B cell (primary cell): ENCODE results near the gene PDE11A. TPM values are rescaled to one million over a fixed set of nuclear protein-coding genes. Genes with fewer than 3 reads are reported as not detected.

Experiments
- ATAC-seq: fragments of 200-7000 bp; cut with Tn5 transposase; one replicate; pipeline ENCODE4 v1.10.0; 2021; ENCODE audit warnings: low read depth, mild to moderate bottlenecking, moderate number of reproducible peaks, moderate library complexity
- CTCF ChIA-PET: fragments of 350-600 bp; sonication (Branson Sonifier 250); formaldehyde crosslinking; loops from one replicate; lab custom pipeline; 2021; ENCODE audit warnings: antibody characterized with exemption, inconsistent platforms; lab: Charles Lee
- POLR2A ChIA-PET: fragments of 350-600 bp; sonication (Branson Sonifier 250); formaldehyde crosslinking; loops from one replicate; lab custom pipeline; 2021; ENCODE audit warnings: antibody characterized with exemption; lab: Charles Lee
- DNase-seq: peaks from one replicate; pipeline ENCODE4 v3.0.0; 2013
- H2AFZ ChIP-seq: 2 replicates; pipeline ENCODE4 v1.6.1; 2012; ENCODE audit warnings: mild to moderate bottlenecking, low read depth, low read length; ENCODE audit not compliant: insufficient read depth, poor library complexity, severe bottlenecking
- H3K27ac ChIP-seq, 2 donors: 1 replicate in 1 of 2; 2 replicates in 1 of 2; pipeline ENCODE4 v1.5.1; 2012 to 2013; ENCODE audit warnings: low read length in 2 of 2, mild to moderate bottlenecking in 2 of 2, moderate library complexity in 1 of 2
- H3K27me3 ChIP-seq, 4 experiments: fragments of 200-600 bp in 1 of 4; sonication (generic) in 1 of 4; replicated peaks in 1 of 4; 1 replicate in 2 of 4; 2 replicates in 2 of 4; pipeline versions ENCODE4 v1.6.1 to v1.7.0; 2013 to 2016; ENCODE audit warnings: low read length in 3 of 4, mild to moderate bottlenecking in 2 of 4, mixed read lengths in 1 of 4, moderate library complexity in 1 of 4; ENCODE audit not compliant: insufficient read depth in 4 of 4, control insufficient read depth in 3 of 4; ENCODE audit errors: control extremely low read depth in 1 of 4
- H3K36me3 ChIP-seq, 2 experiments: replicated peaks in 1 of 2; 1 replicate in 1 of 2; 2 replicates in 1 of 2; pipeline versions ENCODE4 v1.6.1 to v1.7.1; 2013; ENCODE audit warnings: low read length in 1 of 2; ENCODE audit not compliant: insufficient read depth in 2 of 2, control insufficient read depth in 1 of 2; ENCODE audit errors: control extremely low read depth in 1 of 2, extremely low read depth in 1 of 2
- H3K4me1 ChIP-seq, 2 donors: fragments of 200-600 bp in 1 of 2; sonication (generic) in 1 of 2; 1 replicate in 1 of 2; 2 replicates in 1 of 2; pipeline versions ENCODE4 v1.5.1 to v1.6.1; 2013 to 2017; ENCODE audit warnings: low read length in 2 of 2; ENCODE audit not compliant: control insufficient read depth in 2 of 2, insufficient read depth in 2 of 2
- H3K4me2 ChIP-seq: replicated peaks from 2 replicates; pipeline ENCODE3; 2012; ENCODE audit warnings: mild to moderate bottlenecking, low read depth, low read length; ENCODE audit not compliant: poor library complexity, severe bottlenecking
- H3K4me3 ChIP-seq, 5 experiments: fragments of 200-600 bp in 1 of 5; sonication (generic) in 1 of 5; 1 replicate in 3 of 5; 2 replicates in 2 of 5; pipeline versions ENCODE4 v1.5.1 to v1.7.0; 2011 to 2016; ENCODE audit warnings: low read length in 4 of 5, mild to moderate bottlenecking in 4 of 5, low read depth in 2 of 5, control low read depth in 1 of 5, moderate library complexity in 1 of 5; ENCODE audit not compliant: insufficient read depth in 1 of 5; ENCODE audit errors: control extremely low read depth in 1 of 5, extremely low read depth in 1 of 5
- H3K79me2 ChIP-seq: fragments of 200-600 bp; sonication (generic); one replicate; pipeline ENCODE4 v1.6.0; 2016; ENCODE audit warnings: low read length; ENCODE audit not compliant: control insufficient read depth, insufficient read depth
- H3K9ac ChIP-seq: fragments of 200-600 bp; sonication (generic); 2 replicates; pipeline ENCODE4 v1.6.1; 2017; ENCODE audit warnings: mild to moderate bottlenecking, low read length, moderate library complexity
- H3K9me3 ChIP-seq, 3 donors: one replicate each; pipeline versions ENCODE4 v1.6.1 to v1.7.1; 2013; ENCODE audit warnings: low read length in 2 of 3; ENCODE audit not compliant: control insufficient read depth in 2 of 3, insufficient read depth in 1 of 3; ENCODE audit errors: control extremely low read depth in 1 of 3
- H4K20me1 ChIP-seq: 2 replicates; pipeline ENCODE4 v1.6.0; 2012; ENCODE audit warnings: mild to moderate bottlenecking, low read length; ENCODE audit not compliant: insufficient read depth, control insufficient read depth, poor library complexity, severe bottlenecking
- H3K27ac Mint-ChIP-seq: one replicate; pipeline ENCODE4 v1.8.0; 2021; ENCODE audit warnings: mixed read lengths
- H3K27me3 Mint-ChIP-seq: one replicate; pipeline ENCODE4 v1.8.0; 2021; ENCODE audit warnings: mixed read lengths
- H3K4me1 Mint-ChIP-seq: one replicate; pipeline ENCODE4 v1.8.0; 2021; ENCODE audit warnings: mixed read lengths
- H3K4me3 Mint-ChIP-seq: one replicate; pipeline ENCODE4 v1.8.0; 2021; ENCODE audit warnings: mixed read lengths
- H3K9me3 Mint-ChIP-seq: one replicate; pipeline ENCODE4 v1.8.0; 2022; ENCODE audit warnings: mixed read lengths; ENCODE audit not compliant: insufficient read depth
- CTCF ChIP-seq: fragments of 200-600 bp; IDR thresholded peaks from one replicate; pipeline ENCODE4 v1.8.0; 2022; ENCODE audit warnings: antibody characterized with exemption, mild to moderate bottlenecking
- EZH2 ChIP-seq: IDR thresholded peaks from 2 replicates; pipeline ENCODE4 v1.6.1; 2012; ENCODE audit warnings: borderline replicate concordance, low read depth, mild to moderate bottlenecking, moderate library complexity, low read length; ENCODE audit not compliant: insufficient read depth, poor library complexity, severe bottlenecking
- WGBS: methylation state at CpG from one replicate; pipeline ENCODE4 v1.1.5; 2013; ENCODE audit warnings: missing lambda C conversion rate; ENCODE audit not compliant: insufficient coverage; 5-methylcytosine and 5-hydroxymethylcytosine counted together
- intact Hi-C: fragments of 100-400 bp; cut with micrococcal nuclease; formaldehyde crosslinking; loops from one replicate; pipeline ENCODE4 v1.10.0; 2022
- polyA plus RNA-seq: library from polyadenylated mRNA; depleted of rRNA; stranded (reverse); fragments of >200 nt; gene quantifications from 2 replicates; pipeline ENCODE4 v1.2.3, GENCODE V29; 2012
- total RNA-seq, 2 donors: library from RNA; stranded (reverse); fragments of 120-200 nt in 1 of 2; gene quantifications; 1 replicate in 1 of 2; 2 replicates in 1 of 2; pipeline versions ENCODE4 v1.2.3 to v1.2.4, GENCODE V29; 2013 to 2022

PDE11A gene
- total and polyA plus RNA-seq, 2 donors (not counting 1 experiment from before 2014, with no cell fraction given): 0.25 TPM; not detected in 1

GRCh38 chr2:177622521-177622920, 450.1 kb downstream of the PDE11A start:
- H3K4me1 Mint-ChIP-seq: peaks cover 16% of the 10 kb centered on the region
- H3K27ac Mint-ChIP-seq: no peak overlapping the region
- Histone ChIP-seq H2AFZ (no peak overlapping the region), H4K20me1 (no peaks in the 10 kb centered on the region), H3K27ac (no peak overlapping the region), H3K27me3 (peaks cover 0 to 2% (median 0%) of the 10 kb centered on the region in 4 experiments), H3K4me1 (peaks cover 9 to 10% of the 10 kb centered on the region in 2 donors), H3K79me2 (no peaks in the 10 kb centered on the region), H3K4me3 (no peak overlapping the region), H3K36me3 (no peaks in the 10 kb centered on the region), H3K9ac (no peak overlapping the region), H3K4me2 (no peak overlapping the region), H3K9me3 (peaks cover 0 to 5% (median 0%) of the 10 kb centered on the region in 3 donors)
- DNase-seq: no peak
- TF ChIP-seq EZH2 (no peak), CTCF (no peak)
- H3K4me3 Mint-ChIP-seq: no peak overlapping the region
- POLR2A ChIA-PET: no interaction called here
- CTCF ChIA-PET: no interaction called here
- WGBS: 100% methylated on average over 4 of the region's 4 CpGs
- intact Hi-C loops: no loop called here
- H3K27me3 Mint-ChIP-seq: peaks cover 11% of the 10 kb centered on the region
- no peaks in the 10 kb centered on the region for H3K9me3 Mint-ChIP-seq
- no peak for ATAC-seq

- no peak overlapping the region for H3K4me2 ChIP-seq
- WGBS: no CpG with 5 or more reads among the region's 2 CpGs
- no peaks in the 10 kb centered on the region for H4K20me1 ChIP-seq
- H3K4me3 Mint-ChIP-seq: no peak overlapping the region
- ChIA-PET POLR2A (no interaction called here), CTCF (interaction anchor here (0.6 kb wide), 1 partner anchor 104 kb away, joined by 3 read pairs; no protein-coding TSS in a partner anchor)
- no peak overlapping the region for H3K9ac ChIP-seq
- no peaks in the 10 kb centered on the region for H3K79me2 ChIP-seq
- H3K4me1 Mint-ChIP-seq: peaks cover 11% of the 10 kb centered on the region
- TF ChIP-seq CTCF: no peak
- no peak for TF ChIP-seq EZH2
- peaks cover 0 to 2% (median 0%) of the 10 kb centered on the region in 4 experiments for H3K27me3 ChIP-seq
- DNase-seq: no peak
- H3K36me3 ChIP-seq: no peaks in the 10 kb centered on the region
- peaks cover 9 to 10% of the 10 kb centered on the region in 2 donors for H3K4me1 ChIP-seq
- no peak overlapping the region for H3K27ac Mint-ChIP-seq
- peaks cover 2% of the 10 kb centered on the region for H3K9me3 Mint-ChIP-seq
- intact Hi-C loops: loop anchor here (1.0 to 5.0 kb wide), 5 partner anchors 14 to 458 kb away; partner anchors contain the start of genes AGPS, HNRNPA3 and NFE2L2
- peaks cover 0 to 5% (median 0%) of the 10 kb centered on the region in 3 donors for H3K9me3 ChIP-seq
- ATAC-seq: no peak
- H3K27me3 Mint-ChIP-seq: no peaks in the 10 kb centered on the region
- H3K4me3 ChIP-seq: no peak overlapping the region
- peak overlapping the region; percentile 95 for H2AFZ ChIP-seq
- no peak overlapping the region for H3K27ac ChIP-seq
Measured at GRCh38 chr2:177619986-177620385, 452.6 kb downstream of the PDE11A start.
